Measurements from ENCODE around the gene SPOCK1. TPM values are rescaled to one million over a fixed set of nuclear protein-coding genes. Genes with fewer than 3 reads are reported as not detected.

The SPOCK1 gene
- total and polyA plus RNA-seq, 2 experiments from 2014 or later: 5.6 to 10.1 TPM

GRCh38 chr5:137186759-137187461, 312.2 kb downstream of the SPOCK1 start:
- H3K4me2 ChIP-seq: no peak overlapping the region
- WGBS (ENCODE audit: low lambda C conversion rate, missing lambda C conversion rate): 43% methylated on average over 5 of the region's 5 CpGs

DNA sequence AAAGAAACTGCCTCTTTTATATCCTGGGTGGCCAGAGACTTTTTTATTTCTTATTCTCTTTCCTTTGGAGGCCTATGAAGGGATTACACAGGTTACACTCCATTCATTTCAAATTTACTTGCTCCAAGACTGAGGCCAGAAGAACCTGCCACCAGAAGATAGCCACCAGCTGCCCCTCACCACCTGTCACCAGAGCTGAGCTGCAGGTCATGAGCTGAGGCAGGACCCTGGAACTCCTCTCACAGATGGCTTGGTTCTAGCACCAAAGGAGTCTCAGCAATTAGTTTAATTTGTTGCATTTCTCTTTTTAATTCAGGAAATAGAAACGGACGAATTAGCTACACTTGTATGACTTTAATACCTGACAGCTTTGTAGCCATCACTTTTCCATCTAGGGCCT, 313.9 kb downstream of the SPOCK1 start:
- Histone ChIP-seq H4K20me1 (ENCODE audit: insufficient read depth, poor library complexity, severe bottlenecking) (no peaks in the 10 kb centered on the region), H3K9me2 (replicated peaks; ENCODE audit: insufficient read depth) (no peaks in the 10 kb centered on the region), H3K27me3 (no peaks in the 10 kb centered on the region), H3K79me2 (no peaks in the 10 kb centered on the region), H3K4me2 (no peak overlapping the region), H3K36me3 (replicated peaks; ENCODE audit: insufficient read depth, low read depth) (no peaks in the 10 kb centered on the region), H3K27ac (no peak overlapping the region), H3K9me3 (ENCODE audit: low read depth) (no peaks in the 10 kb centered on the region), H3K4me3 (no peak overlapping the region), H2AFZ (no peak overlapping the region), H3K4me1 (ENCODE audit: insufficient read depth) (peaks cover 3% of the 10 kb centered on the region)
- TF ChIP-seq EZH2 (IDR thresholded peaks at IDR 0.05; ENCODE audit: borderline replicate concordance) (no peak), CTCF (IDR thresholded peaks at IDR 0.05; ENCODE audit: poor library complexity) (no peak), EZH2phosphoT487 (IDR thresholded peaks at IDR 0.05; ENCODE audit: low read depth, severe bottlenecking, unreplicated experiment) (no peak)
- whole genome bisulfite sequencing (ENCODE audit: low lambda C conversion rate, missing lambda C conversion rate): 86% methylated on average over 2 of the region's 2 CpGs
- no peak for DNase-seq (ENCODE audit: low spot score)

More at GRCh38 chr5:137186759-137187461, 312.2 kb downstream of the SPOCK1 start:
- TF ChIP-seq CTCF (IDR thresholded peaks at IDR 0.05; ENCODE audit: poor library complexity) (no peak), EZH2phosphoT487 (IDR thresholded peaks at IDR 0.05; ENCODE audit: low read depth, severe bottlenecking, unreplicated experiment) (no peak), EZH2 (IDR thresholded peaks at IDR 0.05; ENCODE audit: borderline replicate concordance) (no peak)
- H3K36me3 ChIP-seq (replicated peaks; ENCODE audit: insufficient read depth, low read depth): no peaks in the 10 kb centered on the region
- no peaks in the 10 kb centered on the region for H3K9me2 ChIP-seq (replicated peaks; ENCODE audit: insufficient read depth)
- DNase-seq (ENCODE audit: low spot score): peak; percentile 52
- no peaks in the 10 kb centered on the region for H3K9me3 ChIP-seq (ENCODE audit: low read depth)
- no peak overlapping the region for H3K4me3 ChIP-seq
- no peaks in the 10 kb centered on the region for H3K27me3 ChIP-seq
- no peaks in the 10 kb centered on the region for H3K79me2 ChIP-seq
- H2AFZ ChIP-seq: no peak overlapping the region
- H4K20me1 ChIP-seq (ENCODE audit: insufficient read depth, poor library complexity, severe bottlenecking): no peaks in the 10 kb centered on the region
- no peaks in the 10 kb centered on the region for H3K4me1 ChIP-seq (ENCODE audit: insufficient read depth)
- no peak overlapping the region for H3K27ac ChIP-seq

DNA sequence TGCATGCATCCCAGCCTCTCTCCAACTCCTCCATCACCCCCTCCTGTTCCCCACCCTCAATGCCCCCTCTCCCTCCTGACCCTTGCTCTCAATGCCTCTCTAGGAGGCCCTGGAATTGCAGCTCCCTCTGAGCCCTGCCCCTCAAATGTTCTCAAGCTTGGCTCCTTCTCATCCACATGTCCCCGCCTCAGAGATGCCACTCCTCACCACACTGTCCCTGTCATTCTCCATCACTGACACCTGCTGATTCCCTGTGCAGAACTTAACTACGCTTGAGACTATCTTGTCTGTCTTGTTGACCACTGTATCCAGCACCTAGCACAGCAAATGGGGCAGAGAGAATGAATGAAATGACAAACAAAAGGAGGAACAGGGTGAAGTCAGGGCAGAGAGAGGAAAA, 314.4 kb downstream of the SPOCK1 start:
- Histone ChIP-seq H4K20me1 (ENCODE audit: insufficient read depth, poor library complexity, severe bottlenecking) (no peaks in the 10 kb centered on the region), H3K4me1 (ENCODE audit: insufficient read depth) (peaks cover 3% of the 10 kb centered on the region), H2AFZ (no peak overlapping the region), H3K9me2 (replicated peaks; ENCODE audit: insufficient read depth) (no peaks in the 10 kb centered on the region), H3K27me3 (no peaks in the 10 kb centered on the region), H3K4me2 (no peak overlapping the region), H3K27ac (no peak overlapping the region), H3K4me3 (no peak overlapping the region), H3K79me2 (no peaks in the 10 kb centered on the region), H3K36me3 (replicated peaks; ENCODE audit: insufficient read depth, low read depth) (no peaks in the 10 kb centered on the region), H3K9me3 (ENCODE audit: low read depth) (no peaks in the 10 kb centered on the region)
- WGBS (ENCODE audit: low lambda C conversion rate, missing lambda C conversion rate): 95% methylated on average over 2 of the region's 2 CpGs
- no peak for TF ChIP-seq EZH2 (IDR thresholded peaks at IDR 0.05; ENCODE audit: borderline replicate concordance)
- TF ChIP-seq CTCF (IDR thresholded peaks at IDR 0.05; ENCODE audit: poor library complexity): no peak
- no peak for TF ChIP-seq EZH2phosphoT487 (IDR thresholded peaks at IDR 0.05; ENCODE audit: low read depth, severe bottlenecking, unreplicated experiment)
- no peak for DNase-seq (ENCODE audit: low spot score)

Data from hepatocyte (in vitro differentiated cells).